GM12878 (cell line): ENCODE results near the gene C2. TPM values are rescaled to one million over a fixed set of nuclear protein-coding genes. Genes with fewer than 3 reads are reported as not detected.

ENCODE experiments used
- ATAC-seq: fragments of 200-7000 bp; cut with Tn5 transposase; 3 replicates; pipeline ENCODE4 v1.9.1; 2020; ENCODE audit warnings: mild to moderate bottlenecking, moderate library complexity
- BruUV-seq: library from RNA; stranded (reverse); fragments of 400-500 nt; replicated peaks from 2 replicates; lab custom pipeline; 2021; lab: Mats Ljungman, UMichigan
- CTCF ChIA-PET: fragments of 300-600 bp; sonication (Branson Sonifier 250); formaldehyde crosslinking; extraction: SDS; loops from one replicate; lab custom pipeline; 2021; ENCODE audit warnings: inconsistent platforms; lab: Yijun Ruan, JAX
- POLR2A ChIA-PET: fragments of 350-600 bp; formaldehyde crosslinking; extraction: SDS; loops from one replicate; lab custom pipeline; 2021; ENCODE audit warnings: inconsistent platforms; lab: Charles Lee
- RAD21 ChIA-PET: fragments of 300-600 bp; sonication (Branson Sonifier 250); formaldehyde crosslinking; loops from one replicate; lab custom pipeline; 2023; ENCODE audit warnings: antibody characterized with exemption; ENCODE audit not compliant: unreplicated experiment; lab: Charles Lee
- SMC1A ChIA-PET: fragments of 300-600 bp; sonication (Branson Sonifier 250); formaldehyde crosslinking; loops from one replicate; lab custom pipeline; 2023; ENCODE audit not compliant: unreplicated experiment, uncharacterized antibody; lab: Charles Lee
- DNase-seq: peaks from one replicate; pipeline ENCODE4 v3.0.0-alpha.2; 2011; ENCODE audit warnings: low read depth, low spot score
- FAIRE-seq: peaks from 3 replicates; lab custom pipeline; 2011; peaks lifted over from hg19 to GRCh38; lab: Jason Lieb, UNC
- H2AFZ ChIP-seq: 2 replicates; pipeline ENCODE4 v1.6.0; 2011; ENCODE audit warnings: low read depth, low read length, control low read depth; ENCODE audit not compliant: control insufficient read depth
- H3K27ac ChIP-seq: 2 replicates; pipeline ENCODE4 v1.5.1; 2011; ENCODE audit warnings: control low read depth; ENCODE audit not compliant: control insufficient read depth, insufficient read depth
- H3K27me3 ChIP-seq, 2 experiments: replicated peaks in 1 of 2; 2 replicates each; pipeline versions ENCODE4 v1.6.0 to v1.6.1; 2011; ENCODE audit warnings: low read length in 1 of 2; ENCODE audit not compliant: control insufficient read depth in 2 of 2, insufficient read depth in 2 of 2
- H3K36me3 ChIP-seq, 2 experiments: 2 replicates each; pipeline ENCODE4 v1.5.1; 2011; ENCODE audit warnings: low read length in 1 of 2; ENCODE audit not compliant: control insufficient read depth in 2 of 2, insufficient read depth in 2 of 2
- H3K4me1 ChIP-seq: 2 replicates; pipeline ENCODE4 v1.6.1; 2011; ENCODE audit warnings: mild to moderate bottlenecking, low read length, moderate library complexity, mixed read lengths; ENCODE audit not compliant: control insufficient read depth, insufficient read depth
- H3K4me2 ChIP-seq: 2 replicates; pipeline ENCODE4 v1.6.0; 2011; ENCODE audit warnings: control low read depth; ENCODE audit not compliant: control insufficient read depth, insufficient read depth
- H3K4me3 ChIP-seq: fragments of 200-600 bp; sonication (generic); 2 replicates; pipeline ENCODE4 v1.5.1; 2016
- H3K79me2 ChIP-seq: 2 replicates; pipeline ENCODE4 v1.6.0; 2011; ENCODE audit warnings: low read length; ENCODE audit not compliant: control insufficient read depth, insufficient read depth
- H3K9ac ChIP-seq: 2 replicates; pipeline ENCODE4 v1.8.0; 2011; ENCODE audit warnings: low read length, control low read depth, mixed read lengths; ENCODE audit not compliant: control insufficient read depth, insufficient read depth
- H3K9me3 ChIP-seq: replicated peaks from 3 replicates; pipeline ENCODE4 v1.5.1; 2011; ENCODE audit warnings: mild to moderate bottlenecking, low read length; ENCODE audit not compliant: control insufficient read depth, insufficient read depth
- H4K20me1 ChIP-seq: 2 replicates; pipeline ENCODE4 v1.6.0; 2011; ENCODE audit not compliant: control insufficient read depth, insufficient read depth
- CEBPB ChIP-seq, 2 experiments: fragments of 150-350 bp in 1 of 2; IDR thresholded peaks; 2 replicates each; pipeline ENCODE4 v1.6.1; 2012 to 2014; ENCODE audit warnings: low read depth in 2 of 2, low read length in 2 of 2, borderline replicate concordance in 1 of 2, inconsistent platforms in 1 of 2
- FOS ChIP-seq: IDR thresholded peaks from 3 replicates; pipeline ENCODE4 v1.6.1; 2011; ENCODE audit warnings: borderline replicate concordance; ENCODE audit not compliant: insufficient read length; ENCODE audit errors: extremely low read depth
- KDM1A ChIP-seq: fragments of 200-600 bp; sonication (generic); IDR thresholded peaks from 2 replicates; pipeline ENCODE4 v1.6.1; 2016; ENCODE audit warnings: borderline replicate concordance
- MEF2B ChIP-seq: fragments of 450-650 bp; IDR thresholded peaks from 2 replicates; pipeline ENCODE4 v1.6.1; 2018; ENCODE audit warnings: mild to moderate bottlenecking, moderate library complexity; ENCODE audit not compliant: partially characterized antibody, poor library complexity, severe bottlenecking
- NFXL1 ChIP-seq: fragments of 450-650 bp; IDR thresholded peaks from 2 replicates; pipeline ENCODE4 v1.6.1; 2017; ENCODE audit warnings: antibody characterized with exemption, mild to moderate bottlenecking, borderline replicate concordance
- NR2C1 ChIP-seq: fragments of 450-650 bp; IDR thresholded peaks from 2 replicates; pipeline ENCODE4 v1.6.1; 2017; ENCODE audit warnings: antibody characterized with exemption, mild to moderate bottlenecking, moderate library complexity
- PBX3 ChIP-seq: IDR thresholded peaks from 2 replicates; pipeline ENCODE4 v1.6.1; 2011; ENCODE audit warnings: mild to moderate bottlenecking, low read depth, low read length, moderate library complexity; ENCODE audit not compliant: insufficient replicate concordance
- PKNOX1 ChIP-seq: fragments of 450-650 bp; IDR thresholded peaks from 2 replicates; pipeline ENCODE4 v1.6.1; 2016; ENCODE audit warnings: mild to moderate bottlenecking
- SMAD5 ChIP-seq: IDR thresholded peaks from 2 replicates; pipeline ENCODE4 v1.6.1; 2016; ENCODE audit warnings: antibody characterized with exemption, low read depth
- ZNF207 ChIP-seq: fragments of 450-650 bp; IDR thresholded peaks from 2 replicates; pipeline ENCODE4 v1.6.1; 2014; ENCODE audit warnings: antibody characterized with exemption, mild to moderate bottlenecking, borderline replicate concordance
- whole genome bisulfite sequencing: methylation state at CpG from one replicate; pipeline ENCODE4 v1.1.6; 2016; ENCODE audit warnings: low lambda C conversion rate; ENCODE audit not compliant: insufficient replicate concordance, insufficient coverage; ENCODE audit errors: missing lambda C conversion rate; 5-methylcytosine and 5-hydroxymethylcytosine counted together
- in situ Hi-C: fragments of 300-500 bp; cut with MboI; formaldehyde crosslinking; loops from 9 replicates; pipeline ENCODE4 v1.14.3; 2018; ENCODE audit warnings: mixed read lengths
- intact Hi-C: fragments of 100-400 bp; cut with micrococcal nuclease; formaldehyde crosslinking; loops from one replicate; pipeline ENCODE4 v1.14.2; 2022; ENCODE audit not compliant: unreplicated experiment
- polyA plus RNA-seq, 11 experiments: library from polyadenylated mRNA; depleted of rRNA in 4 of 11; unstranded in 6 of 11; stranded (reverse) in 5 of 11; fragments of >200 nt; fragmentation: Nextera tagmentation in 4 of 11; fragmentation: Illumina TruSeq in 1 of 11; extraction: Ambion mirVana in 4 of 11; extraction: Trizol in 1 of 11; gene quantifications; 1 replicate in 1 of 11; 2 replicates in 10 of 11; pipeline versions ENCODE4 v1.2.1 to v1.2.3, GENCODE V29; 2011 to 2016; ENCODE audit warnings: inconsistent platforms in 2 of 11, missing spikeins in 2 of 11, low read depth in 1 of 11
- total RNA-seq, 4 experiments: library from RNA; depleted of rRNA in 3 of 4; stranded (reverse); fragments of >200 nt in 3 of 4; fragmentation: Illumina TruSeq in 1 of 4; extraction: Trizol in 1 of 4; gene quantifications; 2 replicates each; pipeline versions ENCODE4 v1.2.1 to v1.2.3, GENCODE V29; 2013 to 2021

C2 gene
- total and polyA plus RNA-seq, 10 of the 15 experiments (the other 5 are each of a cell fraction or from before 2014, with no cell fraction given), result 0.06 to 0.97 (median 0.21) TPM; not detected in 5

- TF ChIP-seq FOS (no peak), NFXL1 (no peak), PBX3 (no peak), CEBPB (IDR thresholded peaks at IDR 0.05; ENCODE audit: borderline replicate concordance in 1 of 2, low read depth in 2 of 2, low read length in 2 of 2) (no peak), ZNF207 (no peak), NR2C1 (no peak), MEF2B (no peak), PKNOX1 (no peak)
Observed at GRCh38 chr6:31892821-31893220, 34.7 kb upstream of the C2 start (continued).

DNA sequence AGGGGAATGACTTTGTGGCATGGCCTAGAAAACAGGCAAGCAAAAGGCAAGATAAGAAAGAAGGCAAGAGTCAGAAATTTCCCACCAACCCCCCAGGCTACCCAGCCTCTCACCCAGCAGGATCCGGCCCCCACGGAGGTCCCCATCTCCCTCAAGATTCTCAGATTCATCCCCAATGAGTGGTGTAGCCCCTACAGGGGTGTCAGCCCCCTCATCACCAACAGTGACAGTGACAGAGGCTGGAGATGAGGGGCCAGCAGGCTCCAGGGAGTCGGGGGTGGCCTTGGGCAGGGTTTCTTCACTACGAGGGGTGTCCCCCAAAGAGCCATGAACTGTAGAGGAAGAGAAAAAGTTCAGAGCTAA, 31.0 kb upstream of the C2 start:
- Histone ChIP-seq H4K20me1 (no peaks in the 10 kb centered on the region), H2AFZ (peak overlapping the region; percentile 59), H3K4me3 (peak overlapping the region; percentile 84), H3K27ac (peak overlapping the region; percentile 58), H3K9ac (peak overlapping the region; percentile 76), H3K9me3 (no peaks in the 10 kb centered on the region), H3K4me2 (peak overlapping the region; percentile 97), H3K36me3 (peaks cover 2 to 10% of the 10 kb centered on the region in 2 experiments), H3K4me1 (peaks cover 18% of the 10 kb centered on the region), H3K27me3 (no peaks in the 10 kb centered on the region), H3K79me2 (peaks cover 12% of the 10 kb centered on the region)
- 34% methylated on average over 4 of the region's 4 CpGs for WGBS
- ChIA-PET RAD21 (interaction anchor here (0.6 to 0.7 kb wide), 2 partner anchors 26 to 34 kb away, joined by 3 read pairs; partner anchors contain the start of gene NEU1), POLR2A (interaction anchor here (0.7 to 1.0 kb wide), 3 partner anchors 34 to 211 kb away, joined by 3 to 7 read pairs (median 4); partner anchors contain the start of gene NEU1), SMC1A (no interaction called here), CTCF (interaction anchor here (1.3 kb wide), 1 partner anchor 9 kb away, joined by 5 read pairs; no protein-coding TSS in a partner anchor)
- no TSS peak for BruUV-seq
- no peak for ATAC-seq
- intact Hi-C loops, result no loop called here
- TF ChIP-seq KDM1A (no peak), SMAD5 (no peak)
- no peak for FAIRE-seq
- in situ Hi-C loops, result no loop called here
- no peak for DNase-seq
